ENCODE results near the gene MMEL1.

The MMEL1 gene

GRCh38 chr1:2603521-2604155 lies 29.2 kb downstream of the MMEL1 start:
- no peak for DNase-seq

- no peak for DNase-seq
Measured at GRCh38 chr1:2602866-2603520, 29.8 kb downstream of the MMEL1 start.

- no peak for DNase-seq
Measured at GRCh38 chr1:2602311-2602835, 30.4 kb downstream of the MMEL1 start.

GRCh38 chr1:2601721-2602303 lies 31.0 kb downstream of the MMEL1 start:
- no peak for DNase-seq

- no peak for DNase-seq
Measured at GRCh38 chr1:2598329-2598931, 34.4 kb downstream of the MMEL1 start.

- no peak for DNase-seq
Measured at GRCh38 chr1:2597441-2598328, 35.1 kb downstream of the MMEL1 start.

- no peak for DNase-seq
Measured at GRCh38 chr1:2596530-2597333, 36.1 kb downstream of the MMEL1 start.

- no peak for DNase-seq
Measured at GRCh38 chr1:2595812-2596529, 36.8 kb downstream of the MMEL1 start.

- no peak for DNase-seq
Measured at GRCh38 chr1:2595261-2595811, 37.5 kb downstream of the MMEL1 start.

- DNase-seq = no peak
Measured at GRCh38 chr1:2594641-2595131, 38.1 kb downstream of the MMEL1 start.

GRCh38 chr1:2594001-2594640 lies 38.7 kb downstream of the MMEL1 start:
- peak in 1 of 2 experiments; percentile 16 for DNase-seq

- no peak for DNase-seq
Measured at GRCh38 chr1:2593251-2593878, 39.5 kb downstream of the MMEL1 start.

- DNase-seq = no peak
Measured at GRCh38 chr1:2592672-2593071, 40.1 kb downstream of the MMEL1 start.

GRCh38 chr1:2591581-2592261 lies 41.1 kb downstream of the MMEL1 start:
- no peak for DNase-seq

GRCh38 chr1:2591233-2591580 lies 41.6 kb downstream of the MMEL1 start:
- DNase-seq = no peak

GRCh38 chr1:2590233-2591141 lies 42.3 kb downstream of the MMEL1 start:
- no peak for DNase-seq

GRCh38 chr1:2589431-2590232 lies 43.2 kb downstream of the MMEL1 start:
- no peak for DNase-seq
